Breast epithelium (tissue), 4 donors: ENCODE results near the gene EFNB3. TPM values are rescaled to one million over a fixed set of nuclear protein-coding genes. Genes with fewer than 3 reads are reported as not detected.

Experiments
- DNase-seq, 2 donors: peaks; one replicate each; pipeline ENCODE4 v3.0.0-alpha.2; 2019; ENCODE audit warnings: low spot score in 2 of 2
- H3K27ac ChIP-seq, 2 donors: fragments of 200-600 bp; sonication (generic) in 1 of 2; one replicate each; pipeline ENCODE4 v1.5.1; 2016 to 2019; ENCODE audit warnings: mild to moderate bottlenecking in 1 of 2
- H3K27me3 ChIP-seq, 2 donors: fragments of 200-600 bp; sonication (generic) in 1 of 2; one replicate each; pipeline versions ENCODE4 v1.5.1 to v1.6.0; 2017 to 2019; ENCODE audit warnings: control low read depth in 1 of 2, mild to moderate bottlenecking in 1 of 2
- H3K36me3 ChIP-seq: fragments of 200-600 bp; one replicate; pipeline ENCODE4 v1.5.1; 2019
- H3K4me1 ChIP-seq, 2 donors: fragments of 200-600 bp; sonication (generic); one replicate each; pipeline ENCODE4 v1.5.1; 2016 to 2019; ENCODE audit warnings: control low read depth in 1 of 2
- H3K4me3 ChIP-seq, 3 donors: fragments of 200-600 bp; sonication (generic); 1 replicate in 2 of 3; 2 replicates in 1 of 3; pipeline ENCODE4 v1.5.1; 2016 to 2019; ENCODE audit warnings: mild to moderate bottlenecking in 3 of 3, moderate library complexity in 2 of 3
- H3K9me3 ChIP-seq, 2 donors: fragments of 200-600 bp; sonication (generic) in 1 of 2; one replicate each; pipeline ENCODE4 v1.5.1; 2016 to 2019; ENCODE audit warnings: control low read depth in 1 of 2
- POLR2A ChIP-seq: fragments of 450-650 bp; IDR thresholded peaks from one replicate; pipeline ENCODE4 v1.6.1; 2016; ENCODE audit warnings: antibody characterized with exemption, mild to moderate bottlenecking, moderate library complexity
- POLR2AphosphoS5 ChIP-seq, 3 donors: sonication (generic); formaldehyde crosslinking; IDR thresholded peaks; one replicate each; pipeline ENCODE4 v1.6.1; 2017; ENCODE audit warnings: antibody characterized with exemption in 3 of 3
- intact Hi-C: fragments of 100-400 bp; cut with DNase I; formaldehyde crosslinking; loops from one replicate; pipeline ENCODE4 v1.15.1; 2023; ENCODE audit warnings: low total_unique reads
- total RNA-seq, 3 donors: library from RNA; depleted of rRNA; stranded (reverse); fragments of >200 nt; gene quantifications; one replicate each; pipeline ENCODE4 v1.1.0, GENCODE V29; 2016
- TF ChIP-seq, protein P1 (sequence below), 3 donors: fragments of 450-650 bp; IDR thresholded peaks; one replicate each; pipeline ENCODE4 v1.5.1; 2016 to 2017; ENCODE audit warnings: antibody characterized with exemption in 3 of 3, mild to moderate bottlenecking in 3 of 3, moderate library complexity in 3 of 3

Gene EFNB3
- total RNA-seq, 3 donors from 2014 or later = 0.48 to 5.7 (median 3.3) TPM

DNA sequence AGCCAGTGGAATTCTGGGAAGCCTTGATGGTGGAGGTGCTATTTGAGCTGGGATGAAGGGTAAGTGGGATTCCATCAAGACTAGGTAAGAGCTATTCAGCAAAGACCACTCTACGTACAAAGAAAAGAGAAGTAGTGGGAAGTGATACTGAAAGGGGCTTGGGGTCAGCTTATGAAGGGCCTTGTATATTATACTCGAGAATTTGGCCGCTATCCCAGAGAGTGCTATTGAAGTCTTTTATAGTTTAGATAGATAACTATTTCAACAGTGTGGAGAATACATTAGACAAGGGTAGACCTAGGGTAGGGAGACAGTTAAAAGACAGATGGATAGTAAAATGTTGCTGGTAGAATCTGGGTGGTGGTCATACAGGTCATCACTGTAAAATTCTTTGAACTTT, 22.9 kb downstream of the EFNB3 start:
- Histone ChIP-seq H3K4me3 (no peak overlapping the region), H3K9me3 (no peaks in the 10 kb centered on the region), H3K27ac (no peak overlapping the region), H3K4me1 (no peaks in the 10 kb centered on the region), H3K27me3 (no peaks in the 10 kb centered on the region), H3K36me3 (no peaks in the 10 kb centered on the region)
- intact Hi-C loops = no loop called here
- no peak for TF ChIP-seq POLR2AphosphoS5 (IDR thresholded peaks at IDR 0.05)
- TF ChIP-seq, protein P1, sequence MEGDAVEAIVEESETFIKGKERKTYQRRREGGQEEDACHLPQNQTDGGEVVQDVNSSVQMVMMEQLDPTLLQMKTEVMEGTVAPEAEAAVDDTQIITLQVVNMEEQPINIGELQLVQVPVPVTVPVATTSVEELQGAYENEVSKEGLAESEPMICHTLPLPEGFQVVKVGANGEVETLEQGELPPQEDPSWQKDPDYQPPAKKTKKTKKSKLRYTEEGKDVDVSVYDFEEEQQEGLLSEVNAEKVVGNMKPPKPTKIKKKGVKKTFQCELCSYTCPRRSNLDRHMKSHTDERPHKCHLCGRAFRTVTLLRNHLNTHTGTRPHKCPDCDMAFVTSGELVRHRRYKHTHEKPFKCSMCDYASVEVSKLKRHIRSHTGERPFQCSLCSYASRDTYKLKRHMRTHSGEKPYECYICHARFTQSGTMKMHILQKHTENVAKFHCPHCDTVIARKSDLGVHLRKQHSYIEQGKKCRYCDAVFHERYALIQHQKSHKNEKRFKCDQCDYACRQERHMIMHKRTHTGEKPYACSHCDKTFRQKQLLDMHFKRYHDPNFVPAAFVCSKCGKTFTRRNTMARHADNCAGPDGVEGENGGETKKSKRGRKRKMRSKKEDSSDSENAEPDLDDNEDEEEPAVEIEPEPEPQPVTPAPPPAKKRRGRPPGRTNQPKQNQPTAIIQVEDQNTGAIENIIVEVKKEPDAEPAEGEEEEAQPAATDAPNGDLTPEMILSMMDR (IDR thresholded peaks at IDR 0.05) = no peak
- no peak for TF ChIP-seq POLR2A
- DNase-seq = no peak

DNA sequence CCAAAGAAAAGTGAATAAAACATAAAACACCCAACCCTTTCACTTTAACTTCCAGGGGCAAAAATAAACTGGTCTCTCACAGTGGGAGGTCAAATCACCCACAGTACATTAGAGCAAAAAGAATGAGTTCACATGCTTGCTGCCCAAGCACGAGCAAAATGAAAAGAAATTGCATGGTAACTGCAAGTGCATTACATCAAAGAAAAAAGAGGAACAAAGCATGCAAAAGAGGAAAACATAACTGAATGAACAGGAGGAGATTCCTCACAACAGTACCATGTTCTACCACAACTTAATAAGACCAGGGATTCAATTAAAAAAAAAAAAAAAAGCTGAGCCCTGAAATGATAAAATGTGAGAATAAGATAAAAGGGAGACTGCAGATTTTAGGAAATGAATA, 24.8 kb downstream of the EFNB3 start:
- Histone ChIP-seq H3K9me3 (no peaks in the 10 kb centered on the region), H3K4me3 (no peak overlapping the region), H3K36me3 (no peaks in the 10 kb centered on the region), H3K27ac (no peak overlapping the region), H3K4me1 (no peaks in the 10 kb centered on the region), H3K27me3 (no peaks in the 10 kb centered on the region)
- TF ChIP-seq POLR2A = no peak
- TF ChIP-seq, protein P1 (IDR thresholded peaks at IDR 0.05) = no peak
- TF ChIP-seq POLR2AphosphoS5 (IDR thresholded peaks at IDR 0.05) = no peak
- intact Hi-C loops = no loop called here
- no peak for DNase-seq

DNA sequence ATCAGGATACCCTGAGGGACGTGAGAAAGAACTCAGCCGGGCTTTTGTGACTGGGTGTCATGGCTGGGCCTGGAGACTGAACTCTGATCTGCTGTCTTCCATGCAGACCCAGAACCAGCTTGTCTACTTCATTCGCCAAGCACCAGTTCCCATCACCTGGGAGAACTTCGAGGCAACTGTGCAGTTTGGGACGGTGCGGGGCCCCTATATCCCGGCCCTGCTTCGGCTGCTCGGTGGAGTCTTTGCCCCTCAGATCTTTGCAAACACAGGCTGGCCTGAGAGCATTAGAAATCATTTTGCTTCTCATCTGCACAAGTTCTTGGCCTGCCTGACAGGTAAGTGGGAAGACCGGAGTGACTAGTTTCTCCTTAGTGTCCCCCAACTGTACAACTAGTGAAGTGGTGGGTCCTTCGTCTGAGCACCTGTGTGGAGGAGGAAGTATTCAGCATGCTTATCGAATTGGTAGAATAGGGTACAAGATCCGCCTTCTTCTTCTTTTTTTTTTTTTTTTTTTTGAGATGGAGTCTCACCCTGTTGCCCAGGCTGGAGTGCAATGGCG, 28.1 kb downstream of the EFNB3 start:
- no peak for TF ChIP-seq POLR2AphosphoS5 (IDR thresholded peaks at IDR 0.05)
- no peak for TF ChIP-seq POLR2A

DNA sequence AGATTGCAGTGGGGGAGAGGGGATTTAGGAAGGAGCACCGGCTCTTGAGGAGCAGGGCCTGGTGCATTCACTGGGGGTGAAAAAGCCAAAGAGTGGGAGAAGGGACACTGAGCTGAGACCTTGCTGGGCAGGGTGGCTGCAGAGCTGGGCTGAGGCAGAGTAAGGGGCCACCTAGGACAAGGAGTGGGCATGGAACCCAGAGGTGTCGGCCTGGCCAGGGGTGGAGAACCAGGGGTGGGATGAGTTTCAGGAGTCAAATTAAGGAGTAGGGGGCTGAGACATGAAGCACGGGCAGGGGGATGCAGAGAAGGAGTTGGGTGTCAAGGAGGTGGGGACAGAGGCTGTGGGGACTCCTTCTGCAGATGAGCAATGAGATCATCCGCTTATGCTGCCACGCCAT, 32.6 kb downstream of the EFNB3 start:
- Histone ChIP-seq H3K4me3 (no peak overlapping the region), H3K4me1 (no peaks in the 10 kb centered on the region), H3K27ac (no peak overlapping the region), H3K36me3 (no peaks in the 10 kb centered on the region), H3K9me3 (no peaks in the 10 kb centered on the region), H3K27me3 (no peaks in the 10 kb centered on the region)
- intact Hi-C loops = no loop called here
- TF ChIP-seq POLR2A (no peak), POLR2AphosphoS5 (IDR thresholded peaks at IDR 0.05) (no peak)
- TF ChIP-seq, protein P1 (IDR thresholded peaks at IDR 0.05) = no peak
- no peak for DNase-seq

More for the DNA sequence above, 28.1 kb downstream of the EFNB3 start:
- Histone ChIP-seq H3K27ac (no peak overlapping the region), H3K9me3 (no peaks in the 10 kb centered on the region), H3K4me1 (no peaks in the 10 kb centered on the region), H3K27me3 (no peaks in the 10 kb centered on the region), H3K4me3 (no peak overlapping the region), H3K36me3 (no peaks in the 10 kb centered on the region)
- intact Hi-C loops = no loop called here
- DNase-seq = no peak

DNA sequence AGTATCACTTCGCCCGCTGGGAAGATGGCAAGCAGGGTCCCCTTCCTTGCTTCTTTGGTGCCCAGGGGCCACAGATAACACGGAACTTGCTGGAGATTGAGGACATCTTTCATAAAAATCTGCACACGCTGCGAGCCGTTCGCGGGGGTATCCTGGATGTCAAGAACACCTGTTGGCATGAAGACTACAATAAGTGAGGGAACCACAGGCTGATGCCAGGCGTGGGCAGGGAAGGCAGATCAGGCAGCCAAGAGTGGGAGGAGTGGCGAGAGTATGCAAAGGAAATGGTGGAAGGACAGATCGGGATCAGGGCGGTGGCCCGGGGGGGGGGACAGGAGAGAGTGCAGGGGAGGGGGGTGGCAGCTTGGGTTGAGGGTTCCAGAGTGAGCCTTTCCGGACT, 34.7 kb downstream of the EFNB3 start:
- Histone ChIP-seq H3K4me3 (peak overlapping the region in 2 of 3 donors; percentile 31 to 61), H3K36me3 (no peaks in the 10 kb centered on the region), H3K27ac (no peak overlapping the region), H3K9me3 (no peaks in the 10 kb centered on the region), H3K4me1 (no peaks in the 10 kb centered on the region), H3K27me3 (no peaks in the 10 kb centered on the region)
- no peak for DNase-seq
- intact Hi-C loops = no loop called here
- TF ChIP-seq, protein P1 (IDR thresholded peaks at IDR 0.05) = no peak
- TF ChIP-seq POLR2AphosphoS5 (IDR thresholded peaks at IDR 0.05) = no peak
- no peak for TF ChIP-seq POLR2A
